NCI-H1092 (cell line): ENCODE data around the gene MTFMT.
"Not testable (repeated sequence)": the region's sequence is repeated elsewhere in the genome, so short reads cannot be mapped to it uniquely, and the experiment has no call there.

ENCODE experiments used
- DNase-seq: peaks from one replicate; lab custom pipeline; 2025; lab: John Stamatoyannopoulos, UW

Gene MTFMT

DNA sequence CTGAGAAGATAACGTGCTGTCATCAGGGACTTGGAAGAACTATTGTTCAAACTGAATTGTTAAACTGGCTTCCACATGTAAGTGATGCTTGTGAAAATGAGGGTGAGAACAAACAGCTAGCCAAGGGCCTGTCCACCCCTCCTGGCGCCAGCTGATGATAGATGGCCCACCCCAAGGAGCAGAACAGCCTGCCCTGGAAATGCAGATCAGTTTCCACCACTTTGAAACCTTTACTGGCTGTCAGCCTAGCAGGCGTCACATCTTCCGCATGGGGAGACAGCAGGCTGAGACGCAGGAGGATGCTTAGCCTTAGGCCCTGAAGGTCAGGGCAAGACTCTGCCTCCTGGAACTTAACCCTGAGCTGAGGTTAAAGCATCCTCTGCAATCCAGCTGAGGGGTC lies 9.4 kb upstream of the MTFMT start:
- DNase-seq: no peak

DNA sequence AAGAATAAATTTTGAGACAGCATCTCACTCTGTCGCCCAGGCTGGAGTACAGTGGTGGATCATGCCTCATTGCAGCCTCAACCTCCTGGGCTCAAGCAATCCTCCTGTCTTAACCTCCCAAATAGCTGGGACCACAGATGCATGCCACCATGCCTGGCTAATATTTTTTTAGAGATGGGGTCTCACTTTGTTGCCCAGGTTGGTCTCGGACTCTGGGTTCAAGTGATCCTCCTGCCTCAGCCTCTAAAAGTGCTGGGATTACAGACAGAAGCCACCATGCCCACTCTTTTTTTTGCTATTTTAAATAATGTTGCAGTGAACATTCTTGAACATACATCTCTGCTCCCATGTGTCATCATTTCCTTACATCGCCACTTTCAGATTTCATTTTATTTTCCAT lies 9.0 kb upstream of the MTFMT start:
- no peak for DNase-seq

DNA sequence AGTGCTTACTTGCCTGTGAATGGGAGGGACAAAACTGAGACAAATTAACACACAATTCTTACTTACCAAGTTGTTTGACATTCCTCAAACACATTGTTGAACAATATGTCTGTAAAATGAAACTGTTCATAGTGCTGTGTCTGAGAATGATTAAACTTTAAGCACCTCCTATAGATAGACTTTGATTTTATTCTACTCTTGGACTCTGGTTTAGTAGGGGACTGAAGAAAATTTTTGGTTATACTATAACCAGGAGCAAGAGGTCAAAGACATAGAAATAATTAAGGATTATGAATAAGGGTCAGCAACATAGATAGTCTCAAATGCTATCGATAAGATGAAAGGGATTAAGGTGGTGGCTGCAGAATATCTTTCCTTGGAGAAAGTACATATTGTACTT lies 7.9 kb upstream of the MTFMT start:
- no peak for DNase-seq

DNA sequence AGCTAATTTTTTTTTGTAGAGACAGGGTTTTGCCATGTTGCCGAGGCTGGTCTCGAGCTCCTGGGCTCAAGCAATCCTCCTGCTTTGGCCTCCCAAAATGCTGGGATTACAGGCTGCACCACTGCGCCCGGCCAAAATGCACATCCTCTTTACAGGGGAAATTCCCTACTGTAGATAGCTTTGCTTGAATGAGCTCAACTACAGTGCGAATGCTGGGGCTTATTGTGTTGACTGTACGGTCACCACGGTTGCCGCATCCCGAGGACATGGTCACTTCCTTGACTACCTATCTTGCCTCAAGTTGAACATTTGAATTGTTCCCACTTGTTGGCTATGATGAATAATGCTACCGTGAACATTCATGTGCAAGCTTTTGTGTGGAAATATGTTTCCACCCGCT lies 5.3 kb upstream of the MTFMT start:
- no peak for DNase-seq

DNA sequence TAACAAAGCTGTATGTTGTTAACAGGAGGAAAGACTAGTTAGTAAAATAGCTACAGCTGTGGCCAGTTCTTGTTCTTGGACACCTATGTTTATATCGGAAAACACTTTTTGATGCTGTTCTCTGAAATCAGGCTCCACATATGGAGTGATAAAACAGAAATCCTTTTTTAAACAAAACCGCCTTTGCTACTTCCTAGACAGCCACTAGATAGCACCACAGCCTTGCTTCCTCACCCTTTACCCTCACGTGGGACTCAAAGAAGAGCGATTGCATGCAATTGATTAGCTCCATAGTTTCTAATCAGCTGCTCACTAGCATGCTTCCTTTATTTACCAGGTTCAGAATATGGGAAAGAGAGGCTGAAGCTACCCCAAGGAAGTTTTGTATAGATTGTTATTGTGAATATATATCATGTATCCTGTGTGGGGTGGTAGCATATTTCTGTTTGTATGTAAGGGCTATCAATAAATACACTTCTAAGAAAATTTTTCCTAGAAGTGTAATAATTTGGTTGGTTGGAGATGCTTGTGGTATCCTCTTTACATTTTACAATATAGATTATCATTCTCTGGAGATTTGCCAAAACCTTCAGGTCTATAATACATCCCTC lies 4.3 kb upstream of the MTFMT start:
- DNase-seq: peak; percentile 2

DNA sequence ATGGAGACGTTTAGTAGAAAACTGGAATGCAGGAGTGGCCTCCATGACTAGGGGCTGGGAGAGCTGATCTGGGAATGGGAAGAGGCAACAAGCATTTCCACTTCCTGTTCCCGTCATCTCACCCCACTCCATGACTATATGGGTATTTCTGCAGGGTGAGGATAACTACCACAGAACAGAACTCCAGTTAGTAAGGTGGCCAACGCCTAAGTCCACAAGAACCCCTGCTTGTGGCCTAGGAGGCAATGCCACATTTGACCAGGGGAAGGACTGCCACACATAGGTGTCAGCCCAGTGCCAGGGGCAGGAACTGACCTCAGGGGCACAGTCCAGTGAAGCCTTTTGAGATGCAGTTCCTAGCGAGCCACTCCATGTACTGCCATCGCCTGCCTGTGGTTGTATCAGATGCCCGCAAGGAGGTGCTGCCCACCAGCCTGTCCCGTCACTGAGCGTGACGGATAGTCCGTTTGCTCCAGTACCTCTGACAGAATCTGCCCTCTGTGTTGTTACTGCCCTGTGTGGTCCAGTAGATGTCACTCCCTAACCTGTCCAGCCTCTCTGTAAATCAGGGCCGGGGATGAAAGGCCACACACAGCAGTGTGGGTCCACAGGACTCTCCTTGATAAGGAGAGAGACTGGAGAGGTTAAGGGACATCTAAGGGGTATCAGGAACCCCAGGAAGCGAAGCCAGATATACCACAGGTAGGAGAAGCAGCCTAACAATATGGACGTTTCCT lies 3.5 kb upstream of the MTFMT start:
- peak; percentile 3 for DNase-seq

DNA sequence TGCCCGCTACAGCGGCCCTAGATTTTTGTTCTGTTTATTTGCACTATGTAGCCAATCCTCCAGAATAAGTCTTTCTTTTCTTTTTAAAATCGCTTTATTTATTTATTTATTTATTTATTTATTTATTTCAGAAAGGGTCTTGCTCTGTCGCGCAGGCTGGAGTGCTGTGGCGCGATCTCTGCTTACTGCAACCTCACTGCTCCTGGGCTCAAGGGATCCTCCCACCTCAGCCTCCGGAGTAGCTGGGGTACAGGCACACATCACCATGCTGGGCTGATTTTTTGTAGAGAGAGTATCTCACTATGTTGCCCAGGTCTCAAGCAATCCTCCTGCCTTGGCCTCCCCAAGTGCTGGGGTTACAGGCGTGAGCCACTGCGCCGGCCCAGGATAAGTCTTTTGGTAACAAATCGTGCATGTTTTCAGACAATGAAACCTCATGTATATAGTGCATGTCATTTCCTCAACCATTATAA lies 333 bp upstream of the MTFMT start:
- DNase-seq: no peak

DNA sequence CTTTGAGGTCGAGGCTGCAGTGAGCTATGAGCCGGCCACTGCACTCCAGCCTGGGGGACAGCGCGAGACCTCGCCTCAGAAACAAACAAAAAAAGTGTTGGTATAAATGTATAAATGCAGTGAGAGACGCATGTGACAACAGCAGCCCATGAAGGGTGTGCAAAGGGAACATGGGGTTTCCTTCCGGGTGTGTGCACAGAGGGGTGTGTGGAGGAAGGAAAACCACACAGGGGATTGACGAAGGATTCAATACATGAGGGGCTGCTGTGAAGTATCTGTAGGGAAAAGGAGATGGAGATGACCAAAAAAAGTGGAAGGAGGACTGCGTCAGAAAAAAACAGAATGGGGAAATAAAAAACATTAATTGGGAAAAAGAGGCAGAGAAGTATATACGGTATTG lies 1.1 kb downstream of the MTFMT start:
- DNase-seq: no peak

DNA sequence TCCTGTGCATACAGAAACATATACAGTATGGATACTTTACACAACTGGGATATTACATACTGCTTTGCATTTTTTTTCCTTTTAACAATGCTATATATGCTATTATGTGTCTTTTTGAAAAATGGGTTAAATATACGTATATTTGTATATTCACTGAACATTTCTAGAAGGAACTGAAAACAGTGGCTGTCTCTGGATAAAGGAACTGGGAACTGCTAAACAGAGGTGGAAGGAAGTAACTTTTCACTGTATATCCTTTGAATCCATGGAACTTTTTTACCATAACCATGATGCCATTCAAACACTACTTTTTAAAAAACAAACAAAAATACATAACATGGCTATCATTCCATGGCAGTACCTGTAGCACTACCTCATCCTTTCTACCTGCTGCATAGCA lies 1.8 kb downstream of the MTFMT start:
- no peak for DNase-seq

DNA sequence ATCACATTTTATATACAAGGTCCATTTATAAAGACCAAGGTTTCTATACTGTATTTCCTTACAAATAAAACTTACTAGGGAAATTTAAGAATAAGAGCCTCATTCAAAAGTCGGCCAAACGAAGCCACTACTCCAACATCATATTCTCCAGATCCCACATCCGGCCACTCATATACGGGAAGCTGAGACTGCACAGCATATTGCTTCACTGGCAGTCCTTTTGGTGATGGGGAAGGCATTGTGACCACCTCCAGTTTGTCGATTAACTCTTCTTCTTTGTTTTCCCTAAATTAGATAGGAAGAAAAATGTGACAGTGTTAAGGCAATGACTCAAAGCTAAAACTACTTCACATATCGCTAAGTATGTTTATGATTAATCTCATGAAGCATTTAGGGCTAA lies 2.7 kb downstream of the MTFMT start:
- DNase-seq: no peak

DNA sequence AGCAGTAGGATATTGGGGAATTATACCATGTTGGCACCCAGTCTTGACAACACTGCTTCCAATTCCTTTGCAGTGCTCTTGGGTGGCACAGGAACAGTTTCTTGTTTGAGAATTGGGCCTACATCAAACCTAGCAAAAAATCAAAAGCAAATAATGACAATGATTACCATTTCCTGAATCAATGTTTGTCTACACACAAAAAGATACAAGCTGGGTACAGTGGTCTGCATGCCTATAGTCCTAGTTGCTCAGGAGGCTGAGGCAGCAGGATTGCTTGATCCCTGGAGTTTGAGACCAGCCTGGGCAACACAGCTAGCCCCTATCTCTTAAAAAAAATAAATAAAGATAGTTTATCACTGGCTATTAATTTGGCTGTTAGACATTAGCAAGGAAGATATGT lies 8.0 kb downstream of the MTFMT start:
- no peak for DNase-seq

DNA sequence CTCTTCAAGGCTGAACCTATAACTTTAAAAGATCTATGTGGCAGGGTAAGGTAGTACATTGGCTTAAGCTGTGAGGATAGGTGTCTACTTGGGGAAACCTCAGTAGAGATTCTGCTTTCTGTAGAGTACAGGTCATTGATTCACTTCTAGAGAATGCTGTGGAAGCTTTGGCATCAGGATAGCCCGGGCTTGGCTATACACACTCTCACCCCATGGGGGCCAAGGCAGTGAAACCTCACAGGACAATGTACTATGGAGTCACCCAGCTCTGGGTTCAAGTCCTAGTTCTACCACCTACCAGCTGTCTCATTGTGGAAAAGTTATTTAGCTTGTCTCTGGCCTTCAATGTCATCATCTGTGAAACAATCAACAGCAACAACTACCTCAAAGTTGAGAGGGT lies 9.0 kb downstream of the MTFMT start:
- DNase-seq: no peak

DNA sequence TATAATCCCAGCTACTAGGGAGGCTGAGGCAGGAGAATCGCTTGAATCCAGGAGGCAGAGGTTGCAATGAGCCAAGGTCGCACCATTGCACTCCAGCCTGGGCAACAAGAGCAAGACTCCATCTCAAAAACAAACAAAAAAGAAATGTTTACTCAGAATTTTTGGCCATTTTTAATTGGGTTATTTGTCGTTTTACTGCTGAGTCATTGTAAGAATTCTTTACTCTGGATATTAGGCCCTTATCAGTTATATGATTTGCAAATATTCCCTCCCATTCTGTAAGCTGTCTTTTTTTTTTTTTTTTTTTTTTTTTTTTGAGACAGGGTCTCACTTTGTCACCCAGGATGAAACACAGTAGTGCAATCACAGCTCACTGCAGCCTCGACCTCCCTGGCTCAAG lies 18.2 kb downstream of the MTFMT start:
- DNase-seq: not testable (repeated sequence)

DNA sequence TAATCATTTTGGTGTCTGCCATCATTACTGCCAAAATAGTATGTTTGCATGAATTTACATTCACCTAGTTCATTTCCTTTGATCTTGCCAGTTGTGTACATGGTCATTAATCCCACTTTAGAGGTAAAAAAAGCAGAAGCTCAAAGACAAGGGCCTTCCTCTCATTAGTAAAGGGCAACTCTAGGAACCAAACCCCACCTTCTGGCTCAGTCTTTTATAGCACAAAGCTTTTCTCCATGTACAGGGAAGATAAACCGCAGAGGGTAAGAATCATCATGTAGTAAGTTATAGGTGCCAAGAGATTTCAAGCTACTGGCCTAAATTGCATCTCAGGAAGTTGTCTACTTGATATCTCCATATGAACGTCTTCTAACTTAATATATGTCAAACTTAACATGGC lies 20.5 kb downstream of the MTFMT start:
- no peak for DNase-seq

DNA sequence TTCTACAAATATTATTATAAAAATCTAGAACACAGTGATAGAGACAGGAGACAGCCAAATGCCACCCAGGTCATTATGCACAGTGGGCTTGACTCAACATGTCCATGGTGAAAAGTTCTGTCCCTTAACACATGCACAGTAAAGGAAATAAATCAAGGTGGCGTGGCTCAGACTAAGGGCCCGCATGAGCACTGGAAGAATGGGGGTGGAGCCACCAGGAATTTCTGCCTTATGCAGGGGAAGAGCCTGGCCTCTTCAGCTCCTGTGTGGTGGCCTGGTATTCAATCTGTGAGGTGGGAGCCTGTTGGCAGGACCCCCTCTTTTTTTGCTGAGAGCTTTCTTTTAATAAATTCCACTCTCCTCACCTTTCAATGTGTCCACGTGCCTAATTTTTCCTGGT lies 22.6 kb downstream of the MTFMT start:
- no peak for DNase-seq

DNA sequence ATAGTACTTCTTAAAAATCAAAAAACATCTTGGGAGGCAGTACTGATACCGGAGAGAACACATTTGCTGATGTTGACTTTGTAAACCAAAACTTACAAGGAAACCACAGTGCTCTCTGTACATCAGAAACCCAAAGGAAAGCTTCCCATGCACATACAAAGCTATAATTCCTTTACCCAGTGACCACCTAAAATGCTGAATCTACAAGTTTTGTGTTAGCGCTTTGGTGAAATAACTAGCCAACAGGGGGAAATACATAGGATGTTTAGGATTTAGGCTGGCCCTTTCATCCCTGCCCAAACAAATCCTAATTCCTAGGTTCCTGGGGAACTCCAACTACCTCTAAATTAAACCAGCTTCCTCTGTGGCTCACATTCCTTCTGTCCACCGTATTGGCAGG lies 24.4 kb downstream of the MTFMT start:
- DNase-seq: no peak

DNA sequence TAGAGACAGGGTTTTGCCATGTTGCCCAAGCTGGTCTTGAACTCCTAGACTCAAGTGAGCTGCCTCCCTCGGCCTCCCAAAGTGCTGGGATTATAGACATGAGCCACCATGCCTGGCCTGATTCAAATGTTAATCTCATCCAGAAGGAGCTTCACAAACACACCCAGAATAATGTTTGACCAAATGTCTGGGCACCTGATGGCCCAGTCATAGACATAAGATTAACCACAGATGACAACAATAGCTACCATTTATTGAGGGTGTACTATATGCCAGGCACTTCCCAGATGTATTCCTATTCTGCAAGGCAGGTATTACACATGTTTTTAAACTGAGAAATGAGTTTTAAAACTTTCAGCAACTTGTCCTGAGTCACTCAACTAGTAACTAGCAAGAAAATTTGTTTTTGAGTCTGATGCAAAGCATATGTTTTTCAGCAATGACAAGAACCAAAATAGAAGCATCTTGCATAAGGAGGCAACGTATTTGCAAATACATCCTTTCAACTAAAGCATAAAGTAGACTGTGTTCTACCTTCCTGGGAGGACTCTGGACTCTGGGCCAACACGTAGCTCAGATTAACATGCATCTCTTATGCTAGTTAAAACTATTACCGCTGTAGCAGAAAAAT lies 31.6 kb downstream of the MTFMT start:
- DNase-seq: no peak

DNA sequence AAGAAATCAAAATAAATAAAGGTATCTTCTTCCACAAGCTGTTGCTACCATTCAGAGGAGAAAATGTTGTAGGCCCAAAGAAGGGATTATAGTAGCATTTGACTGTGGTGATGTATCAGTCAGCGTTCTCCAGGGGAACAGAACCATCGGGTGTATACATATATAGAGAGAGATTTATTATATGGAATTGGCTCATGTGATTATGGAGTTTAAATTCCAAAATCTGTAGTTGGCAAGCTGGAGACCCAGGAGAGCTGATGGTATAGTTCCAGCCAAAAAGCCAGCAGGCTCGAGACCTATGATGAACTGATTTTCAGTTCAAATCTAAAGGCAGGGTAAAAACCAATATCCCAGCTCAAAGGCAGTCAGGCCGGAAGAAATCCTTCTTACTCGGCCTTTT lies 32.4 kb downstream of the MTFMT start:
- no peak for DNase-seq

DNA sequence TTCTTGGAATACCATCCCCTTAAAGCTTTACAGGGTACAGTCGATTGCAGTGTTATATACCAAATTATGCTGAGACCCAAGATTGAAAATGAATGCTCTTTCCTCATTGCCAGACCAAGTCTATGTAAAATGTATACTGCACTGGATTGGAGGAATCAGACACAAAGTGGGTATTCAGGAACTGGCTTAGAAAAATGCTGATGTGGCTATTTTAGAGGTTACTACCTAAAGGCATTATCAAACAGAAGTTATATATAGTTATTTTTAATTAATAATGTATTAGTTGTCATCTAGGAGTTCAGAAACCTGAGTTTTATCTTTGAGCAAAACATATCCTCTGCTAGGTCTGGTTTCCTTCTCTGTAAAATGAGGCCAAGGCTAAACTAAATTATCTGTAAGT lies 36.1 kb downstream of the MTFMT start:
- DNase-seq: no peak

DNA sequence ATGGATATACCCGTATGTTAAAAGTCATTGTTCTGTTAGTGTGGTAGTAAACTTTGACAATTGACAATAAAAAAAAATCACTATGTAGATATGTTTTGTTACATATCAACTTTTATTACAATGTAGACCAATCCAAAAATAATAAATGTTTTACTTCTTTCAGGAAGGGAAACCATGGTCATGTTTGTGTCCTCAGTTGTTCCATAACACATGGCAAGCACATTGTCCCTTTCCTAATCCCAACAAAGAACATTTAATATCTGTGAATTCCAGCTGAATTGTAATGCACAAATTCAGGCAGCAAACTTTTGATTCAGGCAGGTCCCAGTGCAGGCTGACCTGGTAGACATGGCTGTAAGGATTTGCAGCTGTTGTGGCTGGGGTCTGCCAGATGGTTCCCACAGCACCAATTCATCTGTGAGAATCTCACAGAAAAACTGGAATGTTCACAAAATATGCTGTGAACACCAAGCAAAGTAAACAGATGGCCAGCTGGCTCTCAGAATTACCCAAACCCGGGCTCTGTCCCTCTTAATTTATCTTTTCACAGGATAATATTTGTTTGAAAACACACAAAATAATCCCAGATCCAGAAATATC lies 37.8 kb downstream of the MTFMT start:
- no peak for DNase-seq

DNA sequence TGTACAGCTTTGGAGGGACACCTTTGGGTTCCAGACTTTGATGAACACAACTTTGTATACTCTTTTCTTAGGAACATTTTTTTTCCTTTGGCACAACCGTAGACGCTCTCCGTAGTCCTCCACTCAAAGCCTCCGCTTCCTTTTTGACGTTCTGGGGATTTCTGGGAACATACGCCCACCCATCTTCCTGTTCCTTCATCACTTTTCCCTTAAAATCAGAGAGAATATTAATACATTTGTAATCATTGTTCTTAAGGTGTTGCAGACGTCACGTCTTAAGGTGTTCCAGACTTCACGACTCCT lies 39.3 kb downstream of the MTFMT start:
- no peak for DNase-seq

DNA sequence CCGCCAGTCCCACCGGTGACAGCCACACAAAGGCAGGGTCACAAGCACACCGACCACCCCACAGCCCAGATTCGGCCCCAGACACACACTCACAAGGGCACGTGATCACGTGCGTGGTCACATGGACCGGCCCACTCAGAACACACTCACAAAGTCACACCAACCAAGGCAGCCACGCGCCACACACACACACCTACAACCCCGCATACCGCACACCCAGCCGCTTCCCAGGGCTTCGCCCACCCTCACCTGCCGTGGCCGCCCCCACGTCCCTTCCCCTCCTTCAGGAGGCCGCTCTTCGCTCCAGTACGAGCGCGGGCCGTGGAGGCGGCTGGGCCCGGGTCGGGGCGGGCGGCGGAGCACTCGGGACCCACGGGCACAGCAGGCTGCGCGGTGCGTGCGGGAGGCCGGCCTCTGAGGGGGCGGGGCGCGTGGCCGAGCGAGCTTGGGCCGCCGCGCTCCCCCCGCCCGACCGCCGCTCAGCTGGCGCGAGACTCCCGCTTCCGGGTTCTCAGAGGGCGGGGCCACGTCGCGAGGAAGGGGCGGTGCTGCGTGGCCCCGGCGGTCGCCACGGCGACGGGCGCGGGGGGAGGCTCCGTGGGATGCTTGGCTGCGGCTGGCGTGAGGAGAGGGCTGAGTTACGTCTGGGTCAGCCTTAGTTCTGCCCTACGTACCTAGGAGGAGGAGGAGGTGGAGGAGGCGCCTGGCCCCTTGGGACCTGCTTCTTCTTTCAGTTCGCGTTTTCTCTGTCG lies 39.8 kb downstream of the MTFMT start, which contains the start of gene SPG21:
Gene SPG21 (minus strand): TSS at position 499 of the 752 bp plus-strand sequence. CDS start 6,345 bp downstream, outside the sequence.
- peak; percentile 79 for DNase-seq
